ENCODE measurements around the gene MACO1.

GRCh38 chr1:25462732-25463131, 32.0 kb downstream of the MACO1 start:
- TF ChIP-seq, protein P1, sequence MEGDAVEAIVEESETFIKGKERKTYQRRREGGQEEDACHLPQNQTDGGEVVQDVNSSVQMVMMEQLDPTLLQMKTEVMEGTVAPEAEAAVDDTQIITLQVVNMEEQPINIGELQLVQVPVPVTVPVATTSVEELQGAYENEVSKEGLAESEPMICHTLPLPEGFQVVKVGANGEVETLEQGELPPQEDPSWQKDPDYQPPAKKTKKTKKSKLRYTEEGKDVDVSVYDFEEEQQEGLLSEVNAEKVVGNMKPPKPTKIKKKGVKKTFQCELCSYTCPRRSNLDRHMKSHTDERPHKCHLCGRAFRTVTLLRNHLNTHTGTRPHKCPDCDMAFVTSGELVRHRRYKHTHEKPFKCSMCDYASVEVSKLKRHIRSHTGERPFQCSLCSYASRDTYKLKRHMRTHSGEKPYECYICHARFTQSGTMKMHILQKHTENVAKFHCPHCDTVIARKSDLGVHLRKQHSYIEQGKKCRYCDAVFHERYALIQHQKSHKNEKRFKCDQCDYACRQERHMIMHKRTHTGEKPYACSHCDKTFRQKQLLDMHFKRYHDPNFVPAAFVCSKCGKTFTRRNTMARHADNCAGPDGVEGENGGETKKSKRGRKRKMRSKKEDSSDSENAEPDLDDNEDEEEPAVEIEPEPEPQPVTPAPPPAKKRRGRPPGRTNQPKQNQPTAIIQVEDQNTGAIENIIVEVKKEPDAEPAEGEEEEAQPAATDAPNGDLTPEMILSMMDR (IDR thresholded peaks at IDR 0.05; ENCODE audit: low read depth, low read length, missing input control) = no peak
- TF ChIP-seq, protein P2, sequence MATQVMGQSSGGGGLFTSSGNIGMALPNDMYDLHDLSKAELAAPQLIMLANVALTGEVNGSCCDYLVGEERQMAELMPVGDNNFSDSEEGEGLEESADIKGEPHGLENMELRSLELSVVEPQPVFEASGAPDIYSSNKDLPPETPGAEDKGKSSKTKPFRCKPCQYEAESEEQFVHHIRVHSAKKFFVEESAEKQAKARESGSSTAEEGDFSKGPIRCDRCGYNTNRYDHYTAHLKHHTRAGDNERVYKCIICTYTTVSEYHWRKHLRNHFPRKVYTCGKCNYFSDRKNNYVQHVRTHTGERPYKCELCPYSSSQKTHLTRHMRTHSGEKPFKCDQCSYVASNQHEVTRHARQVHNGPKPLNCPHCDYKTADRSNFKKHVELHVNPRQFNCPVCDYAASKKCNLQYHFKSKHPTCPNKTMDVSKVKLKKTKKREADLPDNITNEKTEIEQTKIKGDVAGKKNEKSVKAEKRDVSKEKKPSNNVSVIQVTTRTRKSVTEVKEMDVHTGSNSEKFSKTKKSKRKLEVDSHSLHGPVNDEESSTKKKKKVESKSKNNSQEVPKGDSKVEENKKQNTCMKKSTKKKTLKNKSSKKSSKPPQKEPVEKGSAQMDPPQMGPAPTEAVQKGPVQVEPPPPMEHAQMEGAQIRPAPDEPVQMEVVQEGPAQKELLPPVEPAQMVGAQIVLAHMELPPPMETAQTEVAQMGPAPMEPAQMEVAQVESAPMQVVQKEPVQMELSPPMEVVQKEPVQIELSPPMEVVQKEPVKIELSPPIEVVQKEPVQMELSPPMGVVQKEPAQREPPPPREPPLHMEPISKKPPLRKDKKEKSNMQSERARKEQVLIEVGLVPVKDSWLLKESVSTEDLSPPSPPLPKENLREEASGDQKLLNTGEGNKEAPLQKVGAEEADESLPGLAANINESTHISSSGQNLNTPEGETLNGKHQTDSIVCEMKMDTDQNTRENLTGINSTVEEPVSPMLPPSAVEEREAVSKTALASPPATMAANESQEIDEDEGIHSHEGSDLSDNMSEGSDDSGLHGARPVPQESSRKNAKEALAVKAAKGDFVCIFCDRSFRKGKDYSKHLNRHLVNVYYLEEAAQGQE (IDR thresholded peaks at IDR 0.05) = no peak
- TF ChIP-seq HNF4A (conservative IDR thresholded peaks at IDR 0.05) (no peak), SP1 (IDR thresholded peaks at IDR 0.05) (no peak), RAD21 (IDR thresholded peaks at IDR 0.05) (no peak), ZBTB33 (IDR thresholded peaks at IDR 0.05) (no peak)
